ENCODE results near the gene PRSS2. TPM values are rescaled to one million over a fixed set of nuclear protein-coding genes. Genes with fewer than 3 reads are reported as not detected.
"Not testable (repeated sequence)": the region's sequence is repeated elsewhere in the genome, so short reads cannot be mapped to it uniquely, and the experiment has no call there.

The PRSS2 gene
- polyA plus RNA-seq, 1 of the 3 experiments (the other 2 are of a cell fraction): not detected

- Histone ChIP-seq H3K9me2 (no peaks in the 10 kb centered on the region), H3K4me2 (peak overlapping the region; percentile 39; the same call in 1 of the 2 replicates), H3K36me3 (replicated peaks in 1 of 2; ENCODE audit: control insufficient read depth in 1 of 2, insufficient read depth in 2 of 2, low read length in 1 of 2) (no peaks in the 10 kb centered on the region), H3K4me1 (ENCODE audit: control insufficient read depth in 1 of 2, insufficient read depth in 2 of 2, low read depth in 1 of 2, low read length in 1 of 2) (no peaks in the 10 kb centered on the region; a peak in 1 of 4 replicates), H3K79me2 (ENCODE audit: insufficient read depth) (no peaks in the 10 kb centered on the region), H2AFZ (ENCODE audit: low read depth) (peak overlapping the region; percentile 59; the same call in 1 of the 2 replicates), H3K9me3 (no peaks in the 10 kb centered on the region), H3F3A (replicated peaks; ENCODE audit: insufficient read depth) (peaks cover 3% of the 10 kb centered on the region), H3K27ac (ENCODE audit: low read depth in 2 of 2, low read length in 1 of 2) (peak overlapping the region in 1 of 2 experiments; percentile 45; a peak in 1 of 4 replicates), H4K20me1 (ENCODE audit: insufficient read depth) (no peaks in the 10 kb centered on the region), H3K4me3 (ENCODE audit: low read depth in 2 of 2, low read length in 1 of 2) (no peak overlapping the region), H3K27me3 (ENCODE audit: insufficient read depth) (peaks cover 1% of the 10 kb centered on the region; the same call in 1 of the 2 replicates), H3K9ac (no peak overlapping the region)
- TF ChIP-seq TCF12 (IDR thresholded peaks at IDR 0.05) (peak; percentile 84), NFIC (IDR thresholded peaks at IDR 0.05; ENCODE audit: borderline replicate concordance) (peak; percentile 83), EP300 (IDR thresholded peaks at IDR 0.05; ENCODE audit: borderline replicate concordance in 1 of 2, low read depth in 1 of 2, low read length in 1 of 2) (peak in 1 of 2 experiments; percentile 30; a peak in 1 of 4 replicates), GATA2 (CRISPR knock-in tag; IDR thresholded peaks at IDR 0.05) (no peak), FOSL2 (IDR thresholded peaks at IDR 0.05; ENCODE audit: borderline replicate concordance, low read depth) (peak; percentile 68; the same call in 1 of the 2 replicates), JUND (IDR thresholded peaks at IDR 0.05) (peak; percentile 66), PBX3 (IDR thresholded peaks at IDR 0.05) (peak; percentile 39)
- TF ChIP-seq, protein P1, sequence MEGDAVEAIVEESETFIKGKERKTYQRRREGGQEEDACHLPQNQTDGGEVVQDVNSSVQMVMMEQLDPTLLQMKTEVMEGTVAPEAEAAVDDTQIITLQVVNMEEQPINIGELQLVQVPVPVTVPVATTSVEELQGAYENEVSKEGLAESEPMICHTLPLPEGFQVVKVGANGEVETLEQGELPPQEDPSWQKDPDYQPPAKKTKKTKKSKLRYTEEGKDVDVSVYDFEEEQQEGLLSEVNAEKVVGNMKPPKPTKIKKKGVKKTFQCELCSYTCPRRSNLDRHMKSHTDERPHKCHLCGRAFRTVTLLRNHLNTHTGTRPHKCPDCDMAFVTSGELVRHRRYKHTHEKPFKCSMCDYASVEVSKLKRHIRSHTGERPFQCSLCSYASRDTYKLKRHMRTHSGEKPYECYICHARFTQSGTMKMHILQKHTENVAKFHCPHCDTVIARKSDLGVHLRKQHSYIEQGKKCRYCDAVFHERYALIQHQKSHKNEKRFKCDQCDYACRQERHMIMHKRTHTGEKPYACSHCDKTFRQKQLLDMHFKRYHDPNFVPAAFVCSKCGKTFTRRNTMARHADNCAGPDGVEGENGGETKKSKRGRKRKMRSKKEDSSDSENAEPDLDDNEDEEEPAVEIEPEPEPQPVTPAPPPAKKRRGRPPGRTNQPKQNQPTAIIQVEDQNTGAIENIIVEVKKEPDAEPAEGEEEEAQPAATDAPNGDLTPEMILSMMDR (IDR thresholded peaks at IDR 0.05): no peak
- no peak for DNase-seq
- ChIA-PET CTCF (interaction anchor here (0.6 to 19.8 kb wide), 6 partner anchors 124 to 293 kb away, joined by 3 to 488 read pairs (median 9); no protein-coding TSS in a partner anchor), POLR2A (no interaction called here)
- 44% methylated on average over 9 of the region's 9 CpGs for WGBS (ENCODE audit: low lambda C conversion rate)
Observed at GRCh38 chr7:142776206-142776844, 5.6 kb downstream of the PRSS2 start.

GRCh38 chr7:142776845-142777225 lies 6.1 kb downstream of the PRSS2 start:
- H3K9me2 ChIP-seq; H3K9me3 ChIP-seq; H3K27me3 ChIP-seq (ENCODE audit: insufficient read depth); H3K4me3 ChIP-seq (ENCODE audit: low read depth in 2 of 2, low read length in 1 of 2); DNase-seq; POLR2A ChIA-PET; H3F3A ChIP-seq (replicated peaks; ENCODE audit: insufficient read depth); H3K36me3 ChIP-seq (replicated peaks in 1 of 2; ENCODE audit: control insufficient read depth in 1 of 2, insufficient read depth in 2 of 2, low read length in 1 of 2); H3K9ac ChIP-seq; H3K4me1 ChIP-seq (ENCODE audit: control insufficient read depth in 1 of 2, insufficient read depth in 2 of 2, low read depth in 1 of 2, low read length in 1 of 2); H3K79me2 ChIP-seq (ENCODE audit: insufficient read depth); H4K20me1 ChIP-seq (ENCODE audit: insufficient read depth): not testable (repeated sequence)
- 67% methylated on average over 2 of the region's 2 CpGs for WGBS (ENCODE audit: low lambda C conversion rate)
- CTCF ChIA-PET: interaction anchor here (0.6 to 19.8 kb wide), 6 partner anchors 124 to 294 kb away, joined by 3 to 488 read pairs (median 9); no protein-coding TSS in a partner anchor
- peak overlapping the region; percentile 39; the same call in 1 of the 2 replicates for H3K4me2 ChIP-seq
- peak overlapping the region; percentile 59; the same call in 1 of the 2 replicates for H2AFZ ChIP-seq (ENCODE audit: low read depth)
- peak overlapping the region in 1 of 2 experiments; percentile 45; a peak in 1 of 4 replicates for H3K27ac ChIP-seq (ENCODE audit: low read depth in 2 of 2, low read length in 1 of 2)
